ENCODE data around the gene HAS3. TPM values are rescaled to one million over a fixed set of nuclear protein-coding genes. Genes with fewer than 3 reads are reported as not detected.
"Not testable (repeated sequence)": the region's sequence is repeated elsewhere in the genome, so short reads cannot be mapped to it uniquely, and the experiment has no call there.

Gene HAS3
- total and polyA plus RNA-seq, 2 donors, result 2.9 to 13.0 TPM

DNA sequence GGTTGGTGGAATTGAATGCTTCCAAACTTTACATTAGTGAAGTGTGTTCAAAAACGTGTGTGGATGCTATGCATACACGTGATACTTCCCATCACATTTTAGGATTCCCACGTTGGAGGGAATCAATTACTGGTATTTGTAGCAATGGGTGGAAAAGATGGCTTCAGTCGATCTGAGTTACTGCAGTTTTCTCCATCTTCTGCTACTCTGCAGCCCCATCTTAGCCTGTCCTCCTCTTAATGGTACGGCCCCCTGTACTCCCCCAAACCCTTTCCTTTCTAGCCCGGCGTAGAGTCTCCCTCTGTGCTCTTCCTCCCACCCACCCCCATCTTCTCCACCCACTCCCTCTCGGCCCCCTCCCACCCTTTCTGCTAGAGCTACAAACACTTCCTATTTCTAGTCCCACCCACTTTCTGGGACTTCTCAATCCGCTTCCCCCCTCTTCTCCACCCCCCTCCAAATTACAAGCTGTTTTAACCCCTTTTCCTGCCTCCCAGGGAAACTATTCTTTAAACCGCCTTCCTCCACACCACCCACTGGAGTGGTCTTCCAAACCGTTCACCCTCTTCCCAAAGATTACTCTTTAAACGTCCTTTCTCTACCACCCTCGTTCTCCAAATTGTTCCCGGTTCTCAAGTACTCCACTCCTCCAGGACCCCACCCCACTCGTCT is 25.9 kb downstream of the HAS3 start:
- peak overlapping the region; percentile 92 for H3K27ac ChIP-seq (ENCODE audit: low read depth)
- no peaks in the 10 kb centered on the region for H3K4me1 ChIP-seq (ENCODE audit: insufficient read depth)
- H3K36me3 ChIP-seq (ENCODE audit: insufficient read depth), result no peaks in the 10 kb centered on the region
- WGBS, result 2% methylated on average over 15 of the region's 15 CpGs
- H3K4me3 ChIP-seq (ENCODE audit: low read depth, low read length), result peak overlapping the region; percentile 99
- DNase-seq (ENCODE audit: extremely low spot score), result peak; percentile 29

DNA sequence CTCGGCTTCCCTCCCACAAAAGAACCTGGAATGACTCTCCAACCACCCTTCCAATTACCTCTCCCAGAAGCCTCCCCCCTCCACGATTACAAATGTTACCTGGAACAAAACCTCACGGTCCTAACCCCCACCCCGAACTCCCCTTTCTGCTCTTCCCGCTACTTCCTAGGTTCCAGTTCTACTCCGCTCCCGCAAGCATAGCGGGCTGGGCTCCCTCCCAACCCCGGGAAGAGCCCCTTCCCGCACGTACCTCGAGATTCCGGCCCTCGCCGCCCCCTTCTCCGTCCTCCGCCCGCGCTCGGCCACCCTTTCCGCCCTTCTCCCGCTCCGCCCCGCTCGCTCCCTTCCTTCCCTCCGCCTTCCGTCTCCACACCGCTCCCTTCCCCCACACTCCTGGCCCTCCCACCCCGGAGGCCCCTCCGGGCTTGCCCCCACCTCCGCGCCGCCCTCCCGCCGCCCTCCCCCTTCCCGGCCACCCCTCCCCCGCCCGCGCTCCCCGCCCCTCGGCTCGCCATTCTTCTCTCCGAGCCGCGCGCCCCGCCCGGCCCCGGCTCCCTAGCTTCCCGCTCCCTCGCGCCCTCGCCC is 26.5 kb downstream of the HAS3 start:
- DNase-seq (ENCODE audit: extremely low spot score), result peak; percentile 50
- Histone ChIP-seq H3K36me3 (ENCODE audit: insufficient read depth) (no peaks in the 10 kb centered on the region), H3K4me3 (ENCODE audit: low read depth, low read length) (peak overlapping the region; percentile 99)

DNA sequence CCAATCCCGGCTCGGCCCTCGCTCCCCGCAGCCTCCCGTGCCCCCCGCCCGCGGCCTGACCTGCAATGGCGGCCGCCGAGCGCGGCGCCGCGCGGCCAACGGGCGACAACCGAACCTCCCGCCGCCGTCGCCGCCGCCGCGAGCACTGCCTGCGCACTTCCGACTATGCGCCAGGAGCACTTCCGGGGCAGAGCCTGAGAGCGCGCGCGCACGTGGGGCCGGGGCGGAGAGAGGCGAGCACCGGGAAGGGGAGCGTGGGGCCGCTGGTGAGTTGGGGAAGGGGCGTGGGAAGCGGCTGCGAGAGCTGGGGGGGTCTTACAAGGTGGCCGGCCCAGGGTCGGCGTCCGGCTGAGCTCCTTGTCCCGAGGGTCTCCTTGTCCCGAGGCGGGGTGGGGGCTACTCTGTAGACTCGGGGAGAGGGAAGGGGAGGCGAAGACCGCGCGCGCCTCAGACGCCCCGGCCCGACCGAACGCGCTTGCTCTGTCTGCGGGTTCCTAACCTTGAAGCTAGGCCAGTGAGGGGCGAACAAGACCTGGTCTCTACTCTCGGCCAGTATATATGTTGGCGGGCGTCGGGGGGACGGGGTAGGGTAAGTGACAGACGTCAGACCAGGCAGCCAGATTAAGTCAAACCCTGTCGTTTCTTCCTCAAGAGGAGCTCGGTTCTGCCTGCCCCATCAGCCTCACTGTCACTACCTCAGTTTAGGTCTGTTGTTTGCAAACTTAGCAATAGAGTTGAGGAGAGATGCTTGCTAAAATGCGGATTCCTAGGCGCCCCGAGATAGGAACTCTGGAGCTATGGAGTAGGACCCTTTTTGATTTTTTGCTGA is 27.2 kb downstream of the HAS3 start, which contains the start of the genes CHTF8 and UTP4:
Gene CHTF8 (minus strand): TSS at position 165 of the 829 bp plus-strand sequence. CDS start 11,130 bp downstream, outside the sequence.
Gene UTP4 (plus strand): TSS at position 226 of the 829 bp plus-strand sequence. CDS start 811 bp downstream, outside the sequence.
- no peaks in the 10 kb centered on the region for H3K4me1 ChIP-seq (ENCODE audit: insufficient read depth)
- H3K36me3 ChIP-seq (ENCODE audit: insufficient read depth), result no peaks in the 10 kb centered on the region
- H3K27ac ChIP-seq (ENCODE audit: low read depth), result peak within 1 kb of the TSS; percentile 97
- peak; percentile 23 for DNase-seq (ENCODE audit: extremely low spot score)
- WGBS, result under 1% methylated on average over 78 of the region's 78 CpGs
- peak within 1 kb of the TSS; percentile 99 for H3K4me3 ChIP-seq (ENCODE audit: low read depth, low read length)

More for the DNA sequence above, 26.5 kb downstream of the HAS3 start:
- Histone ChIP-seq H3K4me1 (ENCODE audit: insufficient read depth) (no peaks in the 10 kb centered on the region), H3K27ac (ENCODE audit: low read depth) (peak overlapping the region; percentile 97)
- 2% methylated on average over 53 of the region's 53 CpGs for WGBS

DNA sequence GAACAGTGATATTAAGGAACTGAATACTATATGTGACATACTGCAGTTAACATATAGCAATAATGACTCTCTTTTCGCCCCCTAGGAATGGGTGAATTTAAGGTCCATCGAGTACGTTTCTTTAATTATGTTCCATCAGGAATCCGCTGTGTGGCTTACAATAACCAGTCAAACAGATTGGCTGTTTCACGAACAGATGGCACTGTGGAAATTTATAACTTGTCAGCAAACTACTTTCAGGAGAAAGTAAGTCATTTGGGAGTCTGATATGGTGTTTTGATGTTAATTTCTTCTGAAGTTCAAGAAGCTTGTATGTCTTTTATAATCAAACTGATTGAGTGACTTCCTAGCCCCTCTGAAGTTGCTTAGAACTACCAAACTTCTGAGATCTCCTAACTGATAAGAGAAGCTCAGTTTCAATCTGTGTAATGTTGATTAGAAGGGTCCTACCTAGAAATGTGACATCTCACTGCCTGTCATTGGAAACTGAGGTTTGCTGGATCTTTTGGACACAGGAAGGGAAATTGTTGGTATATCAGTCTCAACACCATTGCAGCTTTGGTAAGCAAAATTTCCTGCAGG is 28.0 kb downstream of the HAS3 start:
- 41% methylated on average over 5 of the region's 5 CpGs for WGBS
- H3K4me3 ChIP-seq (ENCODE audit: low read depth, low read length), result peak overlapping the region; percentile 99
- DNase-seq (ENCODE audit: extremely low spot score), result no peak
- H3K27ac ChIP-seq (ENCODE audit: low read depth), result no peak overlapping the region
- peaks cover 2% of the 10 kb centered on the region for H3K36me3 ChIP-seq (ENCODE audit: insufficient read depth)
- no peaks in the 10 kb centered on the region for H3K4me1 ChIP-seq (ENCODE audit: insufficient read depth)

DNA sequence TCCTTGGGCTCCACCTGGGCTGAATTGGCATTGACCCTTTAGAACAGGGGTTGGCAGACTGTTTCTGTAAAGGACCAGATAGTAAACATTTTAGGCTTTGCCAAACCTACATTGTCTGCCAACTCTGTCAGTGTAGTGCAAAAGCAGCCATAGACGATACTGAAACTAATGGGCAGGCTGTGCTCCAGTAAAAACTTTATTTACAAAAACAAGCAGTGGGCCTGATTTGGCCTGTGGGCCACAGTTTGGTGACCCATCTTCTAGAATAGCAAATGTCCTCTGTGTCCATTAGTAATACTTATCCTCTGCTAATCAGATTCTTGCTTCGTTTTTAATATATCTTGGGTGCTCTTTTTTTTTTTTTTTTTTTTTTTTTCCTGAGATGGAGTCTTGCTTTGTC is 33.2 kb downstream of the HAS3 start:
- DNase-seq (ENCODE audit: extremely low spot score), result no peak
- Histone ChIP-seq H3K36me3 (ENCODE audit: insufficient read depth) (peaks cover 5% of the 10 kb centered on the region), H3K27ac (ENCODE audit: low read depth) (no peak overlapping the region), H3K4me3 (ENCODE audit: low read depth, low read length) (no peak overlapping the region), H3K4me1 (ENCODE audit: insufficient read depth) (no peaks in the 10 kb centered on the region)
- WGBS, result 84% methylated on average over 2 of the region's 2 CpGs

DNA sequence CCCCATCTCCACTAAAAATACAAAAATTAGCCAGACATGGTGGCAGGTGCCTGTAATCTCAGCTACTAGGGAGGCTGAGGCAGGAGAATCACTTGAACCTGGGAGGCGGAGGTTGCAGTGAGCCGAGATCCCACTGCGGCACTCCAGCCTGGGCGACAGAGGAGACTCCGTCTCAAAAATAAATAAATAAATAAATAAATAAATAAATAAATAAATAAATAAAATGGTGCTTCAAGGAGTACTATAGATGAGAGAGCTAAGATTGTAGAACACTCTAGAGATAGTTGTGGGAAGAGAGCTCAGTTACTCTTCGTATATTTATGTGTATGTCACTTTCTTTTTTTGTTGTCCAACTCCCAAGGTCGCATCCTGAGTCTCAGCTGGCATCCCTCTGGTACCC is 34.0 kb downstream of the HAS3 start:
- not testable (repeated sequence) for DNase-seq (ENCODE audit: extremely low spot score); H3K27ac ChIP-seq (ENCODE audit: low read depth); H3K4me3 ChIP-seq (ENCODE audit: low read depth, low read length); H3K36me3 ChIP-seq (ENCODE audit: insufficient read depth); H3K4me1 ChIP-seq (ENCODE audit: insufficient read depth)
- 96% methylated on average over 7 of the region's 7 CpGs for WGBS

DNA sequence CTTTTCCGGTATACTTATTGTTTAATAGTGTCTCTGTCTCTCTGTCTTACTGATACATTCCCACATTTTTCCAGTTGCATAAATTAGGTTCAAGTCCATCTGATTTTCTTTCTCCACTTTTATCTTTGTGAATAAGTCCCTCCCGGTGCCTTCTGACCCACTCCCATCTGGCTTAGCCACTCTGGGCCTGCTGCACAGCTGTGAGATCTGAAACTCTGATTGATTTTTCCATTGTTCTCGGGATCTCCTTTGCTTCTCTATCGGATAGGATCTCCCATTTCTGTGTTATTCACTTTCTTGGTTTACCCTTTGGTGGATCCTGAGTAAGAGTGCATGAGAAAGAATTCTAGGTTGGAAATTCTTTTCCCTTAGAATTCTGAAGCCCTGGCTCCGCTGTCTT is 35.6 kb downstream of the HAS3 start:
- H3K27ac ChIP-seq (ENCODE audit: low read depth), result no peak overlapping the region
- H3K36me3 ChIP-seq (ENCODE audit: insufficient read depth), result peaks cover 5% of the 10 kb centered on the region
- 89% methylated on average over 5 of the region's 5 CpGs for WGBS
- H3K4me1 ChIP-seq (ENCODE audit: insufficient read depth), result no peaks in the 10 kb centered on the region
- DNase-seq (ENCODE audit: extremely low spot score), result no peak
- no peak overlapping the region for H3K4me3 ChIP-seq (ENCODE audit: low read depth, low read length)

DNA sequence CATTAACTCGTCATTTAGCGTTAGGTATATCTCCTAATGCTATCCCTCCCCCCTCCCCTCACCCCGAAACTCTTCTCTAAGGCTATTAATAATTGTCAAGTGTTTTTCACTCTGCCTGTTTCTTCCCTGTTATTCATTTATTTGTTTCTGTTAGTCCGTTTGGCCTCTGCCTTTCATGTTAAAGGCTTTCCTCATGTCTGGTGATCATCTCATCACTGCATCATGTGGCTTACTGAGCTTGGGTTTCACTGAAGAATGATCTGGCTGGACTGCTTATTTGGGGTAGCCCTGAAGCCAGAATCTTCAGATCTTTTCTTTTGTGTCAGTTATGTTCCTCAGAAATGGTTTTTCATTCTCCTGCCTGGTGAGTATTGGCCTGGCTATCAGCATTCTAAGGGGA is 36.5 kb downstream of the HAS3 start:
- WGBS, result 91% methylated on average over 4 of the region's 4 CpGs
- no peak overlapping the region for H3K4me3 ChIP-seq (ENCODE audit: low read depth, low read length)
- no peak for DNase-seq (ENCODE audit: extremely low spot score)
- no peaks in the 10 kb centered on the region for H3K4me1 ChIP-seq (ENCODE audit: insufficient read depth)
- peaks cover 5% of the 10 kb centered on the region for H3K36me3 ChIP-seq (ENCODE audit: insufficient read depth)
- H3K27ac ChIP-seq (ENCODE audit: low read depth), result no peak overlapping the region

DNA sequence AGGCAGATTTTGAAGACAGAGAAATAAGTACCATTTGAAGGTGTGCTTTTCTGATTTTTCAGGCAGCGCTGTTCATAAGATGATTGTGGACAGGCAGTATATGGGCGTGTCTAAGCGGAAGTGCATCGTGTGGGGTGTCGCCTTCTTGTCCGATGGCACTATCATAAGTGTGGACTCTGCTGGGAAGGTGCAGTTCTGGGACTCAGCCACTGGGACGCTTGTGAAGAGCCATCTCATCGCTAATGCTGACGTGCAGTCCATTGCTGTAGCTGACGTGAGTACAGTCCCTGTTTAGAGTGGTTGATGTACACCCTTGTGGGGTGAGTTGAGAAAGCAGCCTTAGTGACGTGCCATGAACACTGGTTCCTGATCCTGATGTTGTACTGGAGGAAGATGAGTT is 37.7 kb downstream of the HAS3 start:
- Histone ChIP-seq H3K4me1 (ENCODE audit: insufficient read depth) (no peaks in the 10 kb centered on the region), H3K36me3 (ENCODE audit: insufficient read depth) (peaks cover 4% of the 10 kb centered on the region), H3K27ac (ENCODE audit: low read depth) (no peak overlapping the region), H3K4me3 (ENCODE audit: low read depth, low read length) (no peak overlapping the region)
- DNase-seq (ENCODE audit: extremely low spot score), result no peak
- 88% methylated on average over 11 of the region's 11 CpGs for WGBS

DNA sequence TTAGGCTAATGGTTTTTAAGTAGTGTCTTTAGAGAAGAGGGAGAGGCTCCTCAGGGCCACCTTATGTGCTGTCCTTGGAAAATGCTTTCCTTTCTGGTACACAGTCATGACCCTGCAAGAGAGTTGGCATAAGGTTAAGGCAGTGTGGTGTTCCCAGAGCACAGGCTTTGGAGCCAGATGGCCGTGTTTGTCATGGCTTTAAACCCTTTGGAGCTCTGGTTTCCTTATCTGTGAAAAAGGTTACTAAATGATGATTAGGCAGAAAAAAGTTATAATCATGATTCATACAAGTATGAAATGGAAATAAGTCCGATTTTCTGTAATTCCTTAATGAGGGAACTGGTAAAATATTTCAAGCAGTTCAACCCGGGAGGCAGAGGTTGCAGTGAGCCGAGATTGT is 40.2 kb downstream of the HAS3 start:
- Histone ChIP-seq H3K4me1 (ENCODE audit: insufficient read depth) (no peaks in the 10 kb centered on the region), H3K4me3 (ENCODE audit: low read depth, low read length) (no peak overlapping the region), H3K27ac (ENCODE audit: low read depth) (no peak overlapping the region), H3K36me3 (ENCODE audit: insufficient read depth) (peaks cover 4% of the 10 kb centered on the region)
- WGBS, result 63% methylated on average over 4 of the region's 4 CpGs
- no peak for DNase-seq (ENCODE audit: extremely low spot score)

DNA sequence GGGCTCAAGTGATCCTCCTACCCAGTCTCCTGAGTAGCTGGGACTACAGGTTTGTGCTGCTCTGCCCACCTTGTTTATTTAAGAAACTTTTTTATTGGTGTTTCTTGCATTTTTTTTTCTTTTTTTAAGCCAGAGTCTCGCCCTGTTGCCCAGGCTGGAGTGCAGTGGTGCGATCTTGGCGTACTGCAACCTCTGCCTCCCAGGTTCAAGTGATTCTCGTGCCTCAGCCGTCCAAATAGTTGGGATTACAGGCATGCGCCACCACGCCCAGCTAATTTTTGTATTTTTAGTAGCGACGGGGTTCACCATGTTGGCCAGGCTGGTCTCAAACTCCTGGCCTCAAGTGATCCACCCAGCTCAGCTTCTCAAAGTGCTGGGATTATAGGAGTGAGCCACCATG is 44.2 kb downstream of the HAS3 start:
- H3K4me3 ChIP-seq (ENCODE audit: low read depth, low read length); H3K36me3 ChIP-seq (ENCODE audit: insufficient read depth); H3K27ac ChIP-seq (ENCODE audit: low read depth); H3K4me1 ChIP-seq (ENCODE audit: insufficient read depth); DNase-seq (ENCODE audit: extremely low spot score): not testable (repeated sequence)
- 79% methylated on average over 9 of the region's 9 CpGs for WGBS

DNA sequence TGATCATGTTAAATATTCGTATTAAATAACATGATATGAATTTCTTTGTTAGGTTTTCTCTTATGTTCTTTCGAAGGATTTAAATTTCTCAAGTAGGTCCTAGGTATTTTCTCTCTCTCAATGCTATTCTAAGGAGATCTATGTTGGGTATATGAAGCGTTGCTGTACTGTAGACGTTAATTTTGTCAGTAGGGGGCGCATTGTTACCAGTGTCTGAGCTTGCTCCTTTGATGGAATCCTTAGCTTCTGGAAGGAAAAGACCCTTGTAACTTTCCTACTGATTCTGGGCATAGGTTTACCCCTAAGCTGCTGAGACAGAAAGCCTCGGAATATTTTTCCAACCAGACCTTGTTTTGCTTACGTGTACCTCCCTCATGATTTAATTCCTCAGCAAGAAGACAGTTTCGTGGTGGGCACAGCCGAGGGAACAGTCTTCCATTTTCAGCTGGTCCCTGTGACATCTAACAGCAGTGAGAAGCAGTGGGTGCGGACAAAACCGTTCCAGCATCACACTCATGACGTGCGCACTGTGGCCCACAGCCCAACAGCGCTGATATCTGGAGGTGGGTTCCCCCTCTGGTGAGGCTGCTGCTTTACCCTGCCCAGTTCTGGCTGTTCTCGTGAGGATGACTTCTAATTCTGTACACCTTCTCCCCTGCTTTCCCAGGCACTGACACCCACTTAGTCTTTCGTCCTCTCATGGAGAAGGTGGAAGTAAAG is 44.9 kb downstream of the HAS3 start:
- Histone ChIP-seq H3K4me3 (ENCODE audit: low read depth, low read length) (no peak overlapping the region), H3K27ac (ENCODE audit: low read depth) (no peak overlapping the region), H3K4me1 (ENCODE audit: insufficient read depth) (no peaks in the 10 kb centered on the region), H3K36me3 (ENCODE audit: insufficient read depth) (peaks cover 12% of the 10 kb centered on the region)
- peak; percentile 65 for DNase-seq (ENCODE audit: extremely low spot score)
- WGBS, result 60% methylated on average over 16 of the region's 16 CpGs

DNA sequence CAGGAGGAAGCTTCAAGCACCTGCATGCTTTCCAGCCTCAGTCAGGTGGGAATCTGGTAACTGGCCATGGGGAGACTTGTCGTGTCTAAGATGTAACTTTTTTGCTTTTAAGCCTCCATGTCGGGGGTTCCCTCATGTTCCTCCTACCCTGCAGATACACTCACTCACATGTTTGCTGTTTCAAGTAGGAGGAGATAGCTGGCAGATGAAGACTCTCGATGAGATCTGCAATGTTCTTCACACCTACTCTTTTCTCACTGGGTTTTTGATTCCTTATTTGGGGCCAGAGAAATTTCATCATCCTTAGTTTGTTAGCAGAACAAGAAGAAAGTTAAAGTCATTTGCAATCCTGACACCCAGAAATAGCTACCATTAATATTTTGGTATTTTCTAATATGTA is 51.7 kb downstream of the HAS3 start:
- Histone ChIP-seq H3K4me3 (ENCODE audit: low read depth, low read length) (no peak overlapping the region), H3K4me1 (ENCODE audit: insufficient read depth) (no peaks in the 10 kb centered on the region), H3K36me3 (ENCODE audit: insufficient read depth) (peaks cover 14% of the 10 kb centered on the region), H3K27ac (ENCODE audit: low read depth) (no peak overlapping the region)
- 82% methylated on average over 3 of the region's 3 CpGs for WGBS
- DNase-seq (ENCODE audit: extremely low spot score), result no peak
